ENCODE results near the gene TPRKB.
"Not testable (repeated sequence)": the region's sequence is repeated elsewhere in the genome, so short reads cannot be mapped to it uniquely, and the experiment has no call there.

TPRKB gene

DNA sequence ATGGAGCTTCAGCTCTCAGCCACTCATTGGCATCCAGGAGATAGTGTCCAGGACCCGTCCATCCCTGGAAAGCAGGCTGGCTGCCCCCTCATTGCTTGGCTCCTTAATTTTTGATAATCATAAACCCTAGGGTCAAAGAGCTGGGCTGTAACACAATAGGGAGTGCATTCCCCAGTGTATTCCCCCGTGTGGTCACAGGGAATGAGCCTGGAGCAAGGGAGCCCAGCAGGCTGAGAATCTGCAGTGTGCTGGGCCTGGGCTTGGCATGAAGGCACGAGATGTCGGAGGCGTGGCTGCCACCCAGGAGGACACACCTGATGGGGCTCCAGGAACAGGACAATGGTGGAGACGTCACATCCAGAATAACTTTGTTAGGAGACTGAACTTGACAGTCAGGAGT lies 18.7 kb downstream of the TPRKB start:
- H3K4me3 ChIP-seq (IDR thresholded peaks at IDR 0.05; ENCODE audit: insufficient read depth, low read depth, low read length) = no peak overlapping the region
- no peaks in the 10 kb centered on the region for H3K4me1 ChIP-seq (ENCODE audit: low read depth, poor library complexity, severe bottlenecking)
- no peak overlapping the region for H2AFZ ChIP-seq (ENCODE audit: low read depth)
- no peak overlapping the region for H3K9ac ChIP-seq
- TF ChIP-seq CTCF (conservative IDR thresholded peaks at IDR 0.05; ENCODE audit: low read depth, low read length) = no peak
- no peaks in the 10 kb centered on the region for H3K79me2 ChIP-seq (ENCODE audit: insufficient read depth, low read depth)
- H3K27ac ChIP-seq = no peak overlapping the region
- H3K27me3 ChIP-seq (ENCODE audit: insufficient read depth, low read depth) = no peaks in the 10 kb centered on the region
- no peak overlapping the region for H3K4me2 ChIP-seq
- H3K36me3 ChIP-seq (ENCODE audit: insufficient read depth) = no peaks in the 10 kb centered on the region
- H4K20me1 ChIP-seq (ENCODE audit: insufficient read depth) = no peaks in the 10 kb centered on the region

DNA sequence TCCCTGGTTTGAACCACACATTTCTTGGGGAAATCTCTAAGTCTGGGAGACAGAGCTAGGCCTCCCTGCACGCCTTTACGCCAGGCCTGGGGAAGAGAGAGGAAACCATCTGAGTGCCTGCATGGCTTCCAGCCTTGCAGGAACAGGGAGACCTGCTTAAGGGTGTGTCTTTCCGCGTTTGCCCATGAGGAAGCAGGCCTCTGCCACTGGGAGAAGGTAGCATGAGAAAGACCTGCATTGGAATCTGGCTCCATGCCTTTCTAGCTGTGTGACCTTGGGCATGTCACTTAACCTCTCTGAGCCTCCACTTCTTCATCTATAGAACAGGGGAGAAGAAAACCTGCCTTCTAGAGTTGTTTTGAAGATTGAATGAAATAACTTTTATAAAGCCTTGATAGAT lies 19.4 kb downstream of the TPRKB start:
- H3K79me2 ChIP-seq (ENCODE audit: insufficient read depth, low read depth); H3K4me3 ChIP-seq (IDR thresholded peaks at IDR 0.05; ENCODE audit: insufficient read depth, low read depth, low read length); H3K27me3 ChIP-seq (ENCODE audit: insufficient read depth, low read depth); H3K36me3 ChIP-seq (ENCODE audit: insufficient read depth); H2AFZ ChIP-seq (ENCODE audit: low read depth); H3K27ac ChIP-seq; H3K4me2 ChIP-seq; H3K9ac ChIP-seq; H3K4me1 ChIP-seq (ENCODE audit: low read depth, poor library complexity, severe bottlenecking); H4K20me1 ChIP-seq (ENCODE audit: insufficient read depth): not testable (repeated sequence)

DNA sequence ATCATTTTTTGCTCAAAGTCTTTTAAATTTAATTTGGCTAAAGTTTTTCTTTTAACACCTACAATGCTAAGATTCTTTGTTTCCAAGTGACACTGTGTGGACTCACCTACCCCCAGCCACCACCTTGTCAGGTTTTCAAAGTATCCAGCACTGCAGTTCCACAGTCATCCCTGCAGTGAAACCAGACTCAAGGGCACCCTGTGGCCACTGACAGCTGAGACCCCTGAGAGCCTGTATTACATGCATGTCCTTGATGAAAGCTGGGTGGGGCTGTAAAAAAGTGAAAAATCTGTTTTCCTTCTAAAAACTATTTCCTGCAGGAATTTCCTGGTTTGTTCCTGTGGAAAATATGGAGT lies 19.9 kb downstream of the TPRKB start:
- H3K9ac ChIP-seq = no peak overlapping the region
- H3K36me3 ChIP-seq (ENCODE audit: insufficient read depth) = no peaks in the 10 kb centered on the region
- no peaks in the 10 kb centered on the region for H4K20me1 ChIP-seq (ENCODE audit: insufficient read depth)
- H3K27ac ChIP-seq = no peak overlapping the region
- no peak for TF ChIP-seq CTCF (conservative IDR thresholded peaks at IDR 0.05; ENCODE audit: low read depth, low read length)
- H3K4me3 ChIP-seq (IDR thresholded peaks at IDR 0.05; ENCODE audit: insufficient read depth, low read depth, low read length) = no peak overlapping the region
- no peaks in the 10 kb centered on the region for H3K4me1 ChIP-seq (ENCODE audit: low read depth, poor library complexity, severe bottlenecking)
- H3K27me3 ChIP-seq (ENCODE audit: insufficient read depth, low read depth) = no peaks in the 10 kb centered on the region
- no peak overlapping the region for H2AFZ ChIP-seq (ENCODE audit: low read depth)
- no peak overlapping the region for H3K4me2 ChIP-seq
- no peaks in the 10 kb centered on the region for H3K79me2 ChIP-seq (ENCODE audit: insufficient read depth, low read depth)

DNA sequence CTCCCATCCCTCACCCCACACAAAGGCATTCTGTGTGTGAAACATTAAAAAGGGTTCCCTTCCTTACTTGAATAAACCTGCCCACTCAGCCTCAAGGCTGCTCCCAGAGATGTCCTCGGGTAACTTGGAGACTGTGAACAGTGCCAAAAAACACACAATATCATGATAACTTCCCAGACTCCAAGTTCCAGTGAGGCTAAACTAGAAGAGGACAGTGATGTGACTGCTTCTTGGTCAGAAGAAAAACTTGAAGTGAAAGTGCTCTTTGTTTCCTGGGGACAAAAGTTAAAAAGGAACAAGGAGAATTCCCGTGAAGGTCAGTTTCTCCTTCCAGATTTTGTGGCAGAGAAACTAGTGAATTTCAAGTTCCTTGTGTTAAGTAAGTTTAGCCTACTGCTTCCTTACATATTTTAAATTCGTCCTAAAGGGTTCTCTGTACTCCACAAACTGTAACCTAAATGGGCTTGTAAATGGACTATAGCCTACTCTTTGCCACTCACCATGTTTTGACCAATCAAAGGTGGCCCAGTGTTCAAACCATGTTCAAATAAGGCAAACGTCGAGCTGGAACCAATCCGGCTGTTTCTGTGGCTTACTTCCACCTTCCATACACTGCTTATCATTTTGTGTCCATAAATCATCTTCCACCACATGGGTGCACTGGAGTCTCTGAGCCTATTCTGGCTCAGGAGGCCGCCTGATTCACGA lies 20.4 kb downstream of the TPRKB start:
- H3K4me3 ChIP-seq (IDR thresholded peaks at IDR 0.05; ENCODE audit: insufficient read depth, low read depth, low read length) = no peak overlapping the region

More for the DNA sequence above, 20.4 kb downstream of the TPRKB start:
- Histone ChIP-seq H3K36me3 (ENCODE audit: insufficient read depth) (no peaks in the 10 kb centered on the region), H3K27me3 (ENCODE audit: insufficient read depth, low read depth) (no peaks in the 10 kb centered on the region), H3K79me2 (ENCODE audit: insufficient read depth, low read depth) (no peaks in the 10 kb centered on the region), H4K20me1 (ENCODE audit: insufficient read depth) (no peaks in the 10 kb centered on the region), H3K4me1 (ENCODE audit: low read depth, poor library complexity, severe bottlenecking) (no peaks in the 10 kb centered on the region), H2AFZ (ENCODE audit: low read depth) (no peak overlapping the region), H3K9ac (no peak overlapping the region), H3K27ac (no peak overlapping the region), H3K4me2 (no peak overlapping the region)
- no peak for TF ChIP-seq CTCF (conservative IDR thresholded peaks at IDR 0.05; ENCODE audit: low read depth, low read length)

All from KMS-11 (cell line).